HG02610 (cell line): Measurements from ENCODE around the gene NHLH1.
"Not testable (repeated sequence)": the region's sequence is repeated elsewhere in the genome, so short reads cannot be mapped to it uniquely, and the experiment has no call there.

Source experiments
- ATAC-seq: cut with Tn5 transposase; IDR thresholded peaks from one replicate; pipeline ENCODE4 v1.9.1; 2021; ENCODE audit warnings: mild to moderate bottlenecking, moderate library complexity; ENCODE audit not compliant: unreplicated experiment

NHLH1 gene

DNA sequence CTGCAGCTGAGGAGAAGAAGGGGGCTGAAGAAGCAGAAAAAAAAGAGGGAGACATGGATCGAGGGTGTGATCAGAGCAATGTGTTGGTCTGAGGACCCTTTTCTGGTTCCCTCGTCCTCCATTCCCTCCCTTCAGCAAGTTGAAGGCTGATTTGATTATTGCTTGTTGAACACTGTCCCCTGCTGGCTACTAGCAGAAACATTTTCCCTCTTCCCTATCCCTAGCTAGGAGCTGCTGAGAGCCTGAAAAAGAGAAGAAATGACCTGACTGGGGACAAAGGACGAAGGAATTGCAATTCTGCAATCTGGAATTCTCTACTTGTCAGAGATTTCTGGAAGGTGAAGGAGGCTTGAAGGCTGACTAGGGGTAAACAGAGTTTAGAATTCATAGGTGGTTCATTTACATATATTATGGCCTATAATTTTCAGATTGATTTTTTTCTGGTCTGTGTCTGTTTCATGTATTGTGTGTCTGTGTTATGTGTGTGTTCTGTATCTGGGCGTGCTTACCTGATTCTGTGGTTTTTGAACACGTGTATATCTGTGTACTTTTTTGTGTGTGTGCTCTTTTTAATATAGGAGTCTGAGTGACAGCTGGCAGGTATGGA is 9.8 kb downstream of the NHLH1 start:
- peak; percentile 58 for ATAC-seq

DNA sequence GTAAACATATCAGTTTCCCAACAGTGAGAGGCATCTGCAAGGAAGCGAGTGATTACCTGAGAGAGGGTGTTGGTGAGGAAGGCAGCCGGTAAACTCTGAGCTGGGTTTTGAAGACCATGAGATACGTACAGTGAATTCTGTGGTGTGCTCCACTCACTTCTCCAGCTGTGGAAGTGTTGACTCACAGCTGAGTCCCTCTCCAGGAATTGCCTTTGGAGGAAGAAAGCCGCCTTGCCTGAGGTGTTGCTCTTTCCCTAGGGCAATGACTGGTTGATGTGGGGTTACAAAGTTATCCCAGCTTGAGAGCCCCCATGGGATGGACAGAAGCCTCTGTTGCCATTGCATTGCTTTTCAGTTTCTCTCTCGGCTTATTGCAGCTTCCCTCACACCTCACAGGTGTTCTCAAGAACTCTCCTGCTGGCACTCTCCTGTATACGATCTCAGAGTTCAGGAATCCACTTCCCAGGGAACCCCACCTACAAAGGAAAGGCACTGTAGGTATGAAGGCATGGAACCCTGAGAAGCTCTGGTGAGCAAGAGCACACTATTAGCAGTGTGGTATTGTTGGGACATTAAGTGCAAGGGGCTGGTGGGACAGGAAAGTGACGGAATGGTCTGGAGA is 10.8 kb downstream of the NHLH1 start:
- ATAC-seq = no peak

DNA sequence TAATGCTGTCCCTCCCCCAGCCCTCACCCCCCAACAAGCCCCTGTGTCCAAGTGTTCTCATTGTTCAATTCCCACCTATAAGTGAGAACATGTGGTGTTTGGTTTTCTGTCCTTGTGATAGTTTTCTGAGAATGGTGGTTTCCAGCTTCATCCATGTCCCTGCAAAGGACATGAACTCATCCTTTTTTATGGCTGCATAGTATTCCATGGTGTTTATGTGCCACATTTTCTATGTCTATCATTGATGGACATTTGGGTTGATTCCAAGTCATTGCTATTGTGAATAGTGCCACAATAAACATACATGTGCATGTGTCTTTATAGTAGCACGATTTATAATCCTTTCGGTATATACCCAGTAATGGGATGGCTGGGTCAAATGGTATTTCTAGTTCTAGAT is 17.9 kb downstream of the NHLH1 start:
- ATAC-seq = not testable (repeated sequence)

DNA sequence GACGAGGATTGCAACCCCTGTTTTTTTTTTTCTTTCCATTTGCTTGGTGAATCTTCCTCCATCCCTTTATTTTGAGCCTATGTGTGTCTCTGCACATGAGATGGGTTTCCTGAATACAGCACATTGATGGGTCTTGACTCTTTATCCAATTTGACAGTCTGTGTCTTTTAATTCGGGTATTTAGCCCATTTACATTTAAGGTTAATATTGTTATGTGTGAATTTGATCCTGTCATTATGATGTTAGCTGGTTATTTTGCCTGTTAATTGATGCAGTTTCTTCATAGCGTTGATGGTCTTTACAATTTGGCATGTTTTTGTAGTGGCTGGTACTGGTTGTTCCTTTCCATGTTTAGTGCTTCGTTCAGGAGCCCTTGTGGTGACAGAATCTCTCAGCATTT is 21.5 kb downstream of the NHLH1 start:
- not testable (repeated sequence) for ATAC-seq

DNA sequence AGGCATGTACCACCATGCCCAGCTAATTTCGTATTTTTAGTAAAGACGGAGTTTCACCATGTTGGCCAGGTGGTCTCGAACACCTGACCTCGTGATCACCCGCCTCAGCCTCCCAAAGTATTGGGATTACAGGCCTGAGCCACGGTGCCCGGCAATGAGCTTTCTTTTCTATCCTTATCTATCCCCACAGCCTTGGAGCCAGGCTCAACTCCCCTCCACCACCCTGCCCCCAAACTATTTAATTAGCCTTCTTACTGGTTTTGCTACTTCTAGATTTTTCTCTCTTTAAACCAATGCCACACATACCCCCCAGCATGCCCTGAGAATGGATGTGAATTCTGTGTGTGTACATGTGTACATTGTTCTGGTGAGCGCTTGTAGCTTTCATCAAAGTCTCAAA is 27.8 kb downstream of the NHLH1 start:
- no peak for ATAC-seq

DNA sequence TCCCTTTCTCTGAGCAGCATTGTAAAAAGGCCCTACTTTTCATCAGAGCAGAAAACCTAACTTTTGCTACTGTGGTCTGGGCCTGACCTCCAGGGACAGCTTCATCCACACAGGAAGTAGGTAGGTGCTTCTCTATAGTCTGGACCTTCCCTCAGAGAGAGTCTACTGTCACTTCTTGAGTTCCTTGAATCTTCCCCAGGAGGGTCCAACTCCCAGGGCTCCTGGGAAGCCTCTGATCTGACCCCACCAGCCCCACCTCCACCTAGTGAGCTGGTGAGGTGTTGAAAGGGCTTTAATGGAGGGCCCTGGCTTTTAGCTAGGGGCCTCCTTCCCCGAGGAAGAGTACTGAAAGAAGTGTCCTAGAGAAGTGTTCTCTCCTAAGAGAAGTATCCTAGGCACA is 30.8 kb downstream of the NHLH1 start:
- ATAC-seq = no peak

DNA sequence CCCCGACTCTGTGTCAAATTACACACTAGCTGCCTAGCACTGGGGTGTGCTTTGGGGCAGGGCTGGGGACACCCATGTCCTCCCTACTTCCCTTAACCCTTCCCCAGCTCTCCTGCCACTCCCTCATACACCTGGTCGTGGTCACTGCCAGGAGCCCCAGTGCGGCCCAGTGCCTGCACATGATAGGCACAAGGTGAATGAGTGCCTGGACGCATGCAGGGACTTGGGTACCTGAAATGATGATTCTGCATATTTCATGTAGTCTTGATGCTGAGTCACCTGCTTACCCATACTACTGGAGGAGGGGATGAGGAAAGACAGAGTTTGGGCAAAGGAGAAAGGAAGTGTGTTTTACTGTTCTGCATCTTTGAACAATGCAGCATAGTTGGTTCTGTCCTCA is 32.0 kb downstream of the NHLH1 start:
- no peak for ATAC-seq

DNA sequence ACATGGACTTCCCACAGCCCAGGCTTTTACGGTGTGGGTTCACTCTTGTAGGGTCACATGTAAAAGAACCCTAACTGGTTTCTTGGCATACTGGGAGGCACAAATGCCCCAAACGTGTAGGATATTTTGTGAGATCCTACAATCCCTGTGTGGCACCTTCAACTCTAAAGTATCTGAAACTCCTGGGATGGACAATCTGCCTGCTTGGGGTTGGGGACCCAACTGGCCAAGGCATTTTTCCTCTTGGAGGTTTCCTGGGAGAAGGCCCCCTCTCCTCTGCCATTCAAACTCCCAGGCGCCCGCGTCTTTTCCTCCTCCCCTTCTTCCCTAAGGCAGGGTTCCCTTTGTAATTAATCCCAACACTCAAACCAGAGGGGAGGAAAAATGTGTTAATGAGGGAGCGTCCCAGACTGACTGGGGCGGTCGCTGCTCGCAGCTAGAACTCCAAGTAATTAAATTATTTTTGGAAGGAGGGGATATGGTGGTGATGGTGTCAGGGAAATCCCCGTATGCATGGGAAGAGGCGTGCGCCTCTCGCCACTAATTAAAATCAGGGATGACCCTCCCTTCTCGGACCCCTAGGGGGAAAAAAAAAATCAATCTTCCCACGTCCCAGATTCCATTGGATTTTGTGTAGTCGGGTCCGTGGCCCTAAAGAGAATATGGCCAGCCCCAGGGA is 32.8 kb downstream of the NHLH1 start:
- no peak for ATAC-seq

DNA sequence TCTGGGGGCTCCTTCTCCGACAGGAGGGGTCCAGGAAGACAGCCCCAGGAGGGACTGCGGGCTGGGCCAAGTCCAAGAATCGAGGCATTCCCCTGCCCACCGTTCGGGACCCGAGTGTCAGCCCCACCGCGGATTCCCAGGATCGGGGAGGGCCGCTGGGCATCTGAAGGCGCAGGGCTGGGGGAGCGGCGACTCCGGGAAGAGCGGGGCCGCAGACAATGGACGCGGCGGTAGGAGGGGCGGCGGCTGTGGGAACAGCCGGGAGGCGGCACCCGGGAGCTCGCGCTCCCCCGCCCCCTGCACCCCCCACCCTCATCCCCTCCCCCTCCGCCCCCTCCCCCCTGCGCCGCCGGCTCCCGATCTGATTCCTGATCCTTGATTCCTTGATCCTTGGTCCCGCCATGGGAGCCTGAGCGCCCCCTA is 33.4 kb downstream of the NHLH1 start, which contains the start of gene VANGL2:
VANGL2 (plus strand) TSS at position 342 of the 423 bp plus-strand sequence. CDS start 15,274 bp downstream, outside the sequence.
- ATAC-seq = no peak

DNA sequence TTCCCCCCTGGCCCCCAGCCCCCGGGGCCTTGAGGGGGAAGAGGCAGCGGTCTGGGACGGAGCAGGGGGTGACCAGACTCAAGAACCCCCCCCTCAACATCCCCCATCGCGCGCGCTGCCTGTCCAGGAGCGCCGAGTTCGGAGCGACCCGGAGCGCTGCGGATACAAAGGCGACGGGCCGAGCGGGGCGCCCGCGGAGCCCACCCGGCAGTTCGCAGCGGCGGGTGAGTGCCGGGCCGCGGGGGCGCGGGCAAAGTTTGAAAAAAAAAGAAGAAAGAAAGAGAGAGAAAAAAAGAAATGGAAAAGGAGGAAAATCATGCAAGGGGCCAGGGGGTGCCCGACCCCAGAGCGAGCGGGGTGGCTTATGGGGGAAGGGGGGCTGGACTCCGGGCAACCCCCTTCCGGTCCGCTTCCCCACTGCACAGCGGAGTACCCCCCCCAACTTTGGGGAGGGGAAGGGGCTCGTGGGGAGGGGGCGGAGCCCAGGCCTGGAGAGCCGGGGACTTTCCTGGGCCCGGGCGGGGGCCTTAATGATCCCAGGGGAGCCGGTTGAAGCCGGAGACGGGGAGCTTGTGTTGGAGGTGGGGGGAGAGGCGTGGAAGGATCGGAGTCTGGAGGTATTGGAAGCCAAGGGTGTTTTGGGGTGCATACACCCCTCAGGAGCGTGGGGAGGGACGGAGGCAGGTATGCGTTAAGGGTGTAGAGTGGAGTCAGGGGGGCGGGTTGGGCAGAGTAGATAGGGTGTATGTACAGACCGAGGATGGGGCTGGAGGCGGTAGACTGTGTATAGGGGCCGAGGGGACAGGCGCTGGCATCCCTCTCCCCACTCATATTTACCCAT is 34.0 kb downstream of the NHLH1 start:
- ATAC-seq = no peak

DNA sequence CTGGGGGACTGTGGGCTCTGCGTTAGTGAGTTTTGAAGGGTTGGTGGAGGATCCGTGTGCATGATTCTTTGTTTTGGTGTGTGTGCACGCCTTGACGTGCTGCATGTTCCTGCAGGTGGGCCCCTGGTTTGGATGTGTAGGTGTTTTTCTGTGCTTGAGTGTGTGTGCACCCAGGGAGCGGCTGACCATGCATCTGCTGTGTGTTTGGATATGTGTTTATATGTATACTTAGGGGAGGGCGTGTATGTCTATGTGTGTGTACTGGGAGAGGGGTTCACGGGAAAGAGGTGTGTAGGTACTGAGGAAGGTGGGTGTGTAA is 34.6 kb downstream of the NHLH1 start:
- no peak for ATAC-seq

DNA sequence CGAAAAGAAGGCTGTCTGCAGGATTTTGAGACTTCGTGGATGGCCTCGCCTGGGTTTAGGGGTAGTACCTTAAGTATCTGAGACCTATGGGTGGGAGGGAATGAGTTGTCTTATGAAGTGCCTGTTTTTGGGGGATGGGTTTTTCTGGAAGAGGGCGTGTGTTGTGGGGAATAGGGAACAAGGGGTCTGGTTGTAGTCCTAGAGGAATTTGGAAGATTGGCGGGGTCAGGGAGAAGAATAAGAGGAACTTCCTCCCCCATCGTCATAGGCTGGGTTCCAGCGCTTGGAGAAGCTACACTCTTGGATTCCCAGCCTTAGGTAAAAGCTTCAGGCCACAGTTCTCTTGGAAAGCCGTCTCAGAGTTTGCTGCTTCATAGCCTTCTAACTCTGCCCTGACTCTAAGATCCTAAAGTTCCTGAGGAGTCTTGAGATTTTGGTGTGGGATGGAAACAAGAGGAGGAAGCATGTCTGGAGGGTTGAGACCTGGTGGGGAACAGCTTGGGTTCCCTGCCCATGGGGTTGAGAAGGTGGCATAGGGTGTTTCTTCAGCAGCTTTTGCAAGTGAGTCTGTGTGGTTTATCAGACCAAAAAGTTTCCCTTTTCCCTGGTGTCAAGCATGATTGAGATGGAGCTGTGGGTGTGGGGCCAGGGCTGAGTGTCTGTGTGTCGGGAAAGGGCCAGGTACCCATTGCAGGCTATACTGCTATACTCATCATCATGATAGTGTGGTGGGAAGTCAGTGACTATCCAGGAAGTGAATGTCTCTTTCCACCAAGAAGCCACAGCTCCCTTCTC is 35.3 kb downstream of the NHLH1 start:
- ATAC-seq = no peak

DNA sequence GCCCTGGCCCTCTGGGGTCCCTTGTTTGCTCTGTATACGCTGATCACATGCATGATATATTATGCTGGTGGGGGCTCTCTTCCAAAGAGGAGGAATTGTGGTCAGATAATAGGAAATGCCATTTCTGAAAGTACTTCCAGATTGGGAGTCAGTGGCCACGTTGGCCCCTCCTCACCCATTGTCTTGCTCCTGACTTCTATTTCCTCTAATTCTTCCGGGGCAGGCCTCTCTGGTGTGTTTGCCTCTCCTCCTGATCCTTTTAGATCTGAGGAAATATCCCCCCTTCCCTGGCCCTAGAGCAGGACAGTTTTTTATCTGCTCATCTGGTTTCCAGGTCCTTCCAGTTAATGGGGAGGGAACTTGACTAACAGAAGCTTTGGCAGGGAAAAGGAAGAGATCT is 36.4 kb downstream of the NHLH1 start:
- no peak for ATAC-seq

DNA sequence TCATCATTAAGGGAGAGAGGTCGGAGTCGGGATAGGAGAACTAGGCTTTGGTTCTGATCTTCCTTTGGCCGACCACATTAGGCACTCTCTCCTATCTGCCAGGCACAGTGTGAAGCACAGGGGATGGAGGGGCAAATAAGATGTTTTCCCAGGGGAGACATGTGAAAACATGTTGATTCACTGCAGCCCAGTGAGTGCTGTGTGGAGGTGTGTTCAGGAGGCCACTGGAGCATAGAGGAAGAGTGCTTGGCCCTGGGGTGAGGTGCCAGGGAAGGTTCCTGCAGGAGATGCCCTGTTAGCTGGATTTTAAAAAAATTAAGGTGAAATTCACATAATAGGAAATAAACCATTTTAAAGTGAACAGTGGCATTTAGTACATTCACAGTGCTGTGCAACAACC is 37.2 kb downstream of the NHLH1 start:
- no peak for ATAC-seq

DNA sequence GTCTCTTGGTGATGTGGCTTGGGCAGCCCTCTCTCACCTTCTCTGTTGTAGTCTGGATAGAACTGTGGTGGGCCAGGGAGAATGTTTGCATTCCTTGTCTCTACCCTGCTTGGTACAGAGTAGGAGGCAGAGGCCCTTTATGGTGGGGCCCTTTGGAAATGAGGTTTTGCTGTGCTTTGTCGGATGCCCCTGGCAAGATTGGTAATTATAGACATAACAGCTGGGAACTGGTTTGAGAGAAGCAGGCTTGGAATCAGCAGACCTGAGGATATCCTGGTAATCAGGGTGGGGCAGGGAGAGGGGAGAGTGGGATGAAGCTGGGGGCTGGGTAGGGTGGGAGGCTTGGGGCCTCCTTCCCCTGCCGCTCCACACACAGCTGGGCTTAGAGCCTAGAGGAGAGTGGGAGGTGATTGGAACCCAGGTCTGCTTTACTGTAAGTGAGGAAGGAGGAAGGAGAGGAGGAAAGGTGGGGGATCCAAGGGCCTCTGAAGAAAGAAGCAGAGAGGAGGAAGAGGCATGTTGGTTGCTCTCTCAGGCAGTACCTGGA is 38.5 kb downstream of the NHLH1 start:
- no peak for ATAC-seq

DNA sequence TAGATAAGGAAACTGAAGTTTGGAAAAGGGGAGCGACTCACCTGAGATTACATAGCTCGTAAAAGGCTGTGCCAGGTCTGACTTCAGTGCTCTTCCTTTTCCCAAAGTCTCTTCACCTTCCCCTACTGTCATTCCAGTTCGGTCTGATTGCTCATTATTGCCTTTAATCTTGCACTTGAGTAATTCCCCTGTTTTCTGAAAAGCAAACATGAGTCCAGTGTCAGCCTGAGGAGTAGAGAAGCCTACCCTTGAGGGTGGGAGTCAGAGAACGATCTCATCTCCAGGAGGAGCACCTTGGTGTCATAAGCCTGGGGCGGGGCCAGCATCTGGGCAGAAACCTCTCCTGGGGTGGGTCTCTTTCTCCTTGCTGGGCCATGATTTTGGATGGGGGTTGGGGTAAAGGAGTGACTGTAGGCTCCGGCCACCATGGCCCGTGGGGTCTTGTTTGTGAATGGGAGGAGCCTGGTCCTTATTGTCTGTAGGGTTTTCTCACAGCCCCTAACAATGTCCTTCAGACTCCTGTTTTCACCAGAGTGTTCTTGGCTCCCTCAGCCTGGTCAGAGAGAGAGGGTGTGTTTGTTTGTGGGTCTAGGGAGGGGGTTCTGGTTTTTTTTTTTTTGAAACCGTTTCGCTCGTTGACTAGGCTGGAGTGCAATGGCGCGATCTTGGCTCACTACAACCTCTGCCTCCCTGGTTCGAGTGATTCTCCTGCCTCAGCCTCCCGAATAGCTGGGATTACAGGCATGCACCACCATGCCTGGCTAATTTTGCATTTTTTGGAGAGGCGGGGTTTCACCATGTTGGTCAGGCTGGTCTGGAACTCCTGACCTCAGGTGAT is 39.5 kb downstream of the NHLH1 start:
- ATAC-seq = no peak

DNA sequence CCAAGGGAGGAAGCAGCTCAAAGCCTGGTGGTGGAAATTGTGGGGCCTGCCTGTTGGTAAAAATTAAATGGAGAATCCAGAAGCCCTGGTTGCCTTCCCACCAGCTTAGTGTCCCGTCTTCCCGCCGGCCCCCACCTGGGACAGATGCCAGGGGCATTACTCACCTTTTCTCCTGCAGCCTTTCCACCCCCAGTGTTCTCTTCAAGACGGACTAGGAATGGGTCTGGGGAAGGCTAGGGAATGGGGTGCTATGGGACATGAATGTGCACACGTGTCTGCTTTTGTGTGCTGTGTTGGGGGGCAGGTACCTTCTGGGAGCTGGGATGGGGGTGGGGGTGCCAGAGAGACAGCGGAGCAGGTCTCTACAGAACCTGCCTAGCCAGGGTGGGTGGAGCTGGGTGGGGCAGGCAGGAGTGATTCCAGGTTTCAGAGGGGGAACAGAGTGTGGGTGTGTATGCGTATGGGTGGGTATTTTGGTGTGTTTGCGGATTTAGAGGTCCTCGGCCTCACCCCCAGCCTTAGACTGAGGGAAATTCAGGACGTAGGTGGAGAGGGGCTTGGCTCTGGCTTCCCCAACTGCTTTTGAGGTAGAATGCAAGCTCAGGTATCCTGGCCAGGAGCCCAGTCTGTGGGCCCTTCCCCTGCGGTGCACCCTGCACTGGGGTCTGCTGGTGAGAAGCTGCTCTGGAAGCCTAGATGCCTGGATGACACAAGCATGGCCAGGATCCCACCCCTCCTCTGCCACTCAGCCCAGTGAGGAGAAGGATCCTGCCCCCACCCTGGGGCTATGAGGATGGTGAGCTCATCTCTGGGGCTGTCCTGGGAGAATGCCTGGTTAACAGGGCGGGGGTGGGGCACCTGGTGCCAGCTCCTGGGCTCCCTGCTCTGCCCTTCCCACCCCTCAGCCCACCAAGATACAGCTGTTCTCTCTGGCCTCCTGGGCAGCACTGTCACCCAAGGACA is 41.2 kb downstream of the NHLH1 start:
- ATAC-seq = no peak

DNA sequence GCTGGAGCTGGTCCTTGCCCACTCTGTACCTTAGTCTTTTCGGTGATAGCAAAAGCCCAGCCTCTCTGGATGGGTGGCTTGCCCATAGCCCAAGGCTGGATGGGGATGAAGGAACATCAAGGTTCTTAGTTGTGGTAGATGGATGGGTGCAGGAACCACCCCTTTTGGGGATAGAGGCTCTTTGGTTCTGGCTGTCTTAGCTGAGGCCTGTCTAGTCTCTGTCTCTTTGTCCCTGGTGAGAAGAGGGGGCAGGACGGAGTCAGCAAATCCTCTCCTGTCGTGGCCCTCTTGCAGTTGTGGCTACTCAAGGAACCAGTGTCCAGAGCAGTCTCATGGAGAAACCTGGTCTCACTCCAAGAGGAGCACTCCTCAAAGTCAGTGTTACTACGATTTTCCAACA is 42.0 kb downstream of the NHLH1 start:
- no peak for ATAC-seq
